K562 (cell line): ENCODE results near the gene OR4X2. TPM values are rescaled to one million over a fixed set of nuclear protein-coding genes. Genes with fewer than 3 reads are reported as not detected.

Experiments
- ASH1L ChIP-seq: fragments of 450-650 bp; IDR thresholded peaks from 2 replicates; pipeline ENCODE4 v1.6.1; 2018; ENCODE audit warnings: borderline replicate concordance, mild to moderate bottlenecking, low read depth; ENCODE audit not compliant: partially characterized antibody
- NFIC ChIP-seq: fragments of 450-650 bp; IDR thresholded peaks from 2 replicates; pipeline ENCODE4 v1.6.1; 2017; ENCODE audit warnings: mild to moderate bottlenecking, inconsistent platforms
- REST ChIP-seq, 2 experiments: fragments of 450-650 bp; formaldehyde crosslinking in 1 of 2; IDR thresholded peaks; 2 replicates each; pipeline versions ENCODE4 v1.4.0 to v1.6.1; 2014 to 2020; ENCODE audit warnings: mild to moderate bottlenecking in 2 of 2, borderline replicate concordance in 1 of 2, low read depth in 1 of 2
- TEAD1 ChIP-seq, 2 experiments: fragments of 450-650 bp in 1 of 2; sonication (generic) in 1 of 2; formaldehyde crosslinking; IDR thresholded peaks; 2 replicates each; pipeline versions ENCODE4 v1.4.0 to v1.8.0; 2020 to 2022; ENCODE audit warnings: mild to moderate bottlenecking in 2 of 2, missing genetic modification reagents in 1 of 2
- ZNF830 ChIP-seq: fragments of 250-450 bp; sonication (Bioruptor Pico); IDR thresholded peaks from 2 replicates; pipeline ENCODE4 v1.5.0; 2021; ENCODE audit warnings: mild to moderate bottlenecking
- polyA plus RNA-seq, 8 experiments: library from polyadenylated mRNA; depleted of rRNA in 4 of 8; stranded (reverse) in 5 of 8; unstranded in 3 of 8; fragments of >200 nt; fragmentation: Nextera tagmentation in 2 of 8; fragmentation: Illumina TruSeq in 1 of 8; extraction: Ambion mirVana in 2 of 8; extraction: Trizol in 1 of 8; gene quantifications; 2 replicates each; pipeline versions ENCODE4 v1.2.1 to v1.2.3, GENCODE V29; 2011 to 2014; ENCODE audit warnings: inconsistent platforms in 1 of 8, missing spikeins in 1 of 8
- total RNA-seq, 7 experiments: library from RNA; depleted of rRNA in 6 of 7; stranded (reverse); fragments of >200 nt in 6 of 7; fragmentation: Illumina TruSeq in 2 of 7; extraction: Trizol in 2 of 7; gene quantifications; 2 replicates each; pipeline versions ENCODE4 v1.2.1 to v1.2.3, GENCODE V29; 2011 to 2021; ENCODE audit warnings: low replicate concordance in 1 of 7

The OR4X2 gene
- total and polyA plus RNA-seq, 9 of the 15 experiments (the other 6 are each of a cell fraction or from before 2014, with no cell fraction given) = not detected

- no peak for TF ChIP-seq REST (IDR thresholded peaks at IDR 0.05; ENCODE audit: borderline replicate concordance)
- no peak for TF ChIP-seq REST (CRISPR knock-in tag; IDR thresholded peaks at IDR 0.05; ENCODE audit: low read depth)
- TF ChIP-seq TEAD1 (CRISPR knock-in tag; IDR thresholded peaks at IDR 0.05) = no peak
- no peak for TF ChIP-seq ASH1L
- TF ChIP-seq ZNF830 (CRISPR knock-in tag) = no peak
- no peak for TF ChIP-seq NFIC
- TF ChIP-seq, all 486 proteins: peak for 0
Observed at GRCh38 chr11:48244804-48245203, at the start of gene OR4X2 (continued).
